GM21526 (cell line): ENCODE results near the gene TMOD2.

ENCODE experiments used
- ATAC-seq: cut with Tn5 transposase; IDR thresholded peaks from one replicate; pipeline ENCODE4 v1.9.1; 2021; ENCODE audit warnings: moderate library complexity; ENCODE audit not compliant: unreplicated experiment, low FRiP score

TMOD2 gene

GRCh38 chr15:51806123-51806522, 54.7 kb downstream of the TMOD2 start:
- ATAC-seq = no peak

- ATAC-seq = no peak
Measured at GRCh38 chr15:51809457-51809856, 58.1 kb downstream of the TMOD2 start.

GRCh38 chr15:51812598-51812997, 61.2 kb downstream of the TMOD2 start:
- ATAC-seq = no peak

- ATAC-seq = no peak
Measured at GRCh38 chr15:51814606-51815005, 63.2 kb downstream of the TMOD2 start.

GRCh38 chr15:51816611-51817010, 65.2 kb downstream of the TMOD2 start:
- ATAC-seq = no peak

DNA sequence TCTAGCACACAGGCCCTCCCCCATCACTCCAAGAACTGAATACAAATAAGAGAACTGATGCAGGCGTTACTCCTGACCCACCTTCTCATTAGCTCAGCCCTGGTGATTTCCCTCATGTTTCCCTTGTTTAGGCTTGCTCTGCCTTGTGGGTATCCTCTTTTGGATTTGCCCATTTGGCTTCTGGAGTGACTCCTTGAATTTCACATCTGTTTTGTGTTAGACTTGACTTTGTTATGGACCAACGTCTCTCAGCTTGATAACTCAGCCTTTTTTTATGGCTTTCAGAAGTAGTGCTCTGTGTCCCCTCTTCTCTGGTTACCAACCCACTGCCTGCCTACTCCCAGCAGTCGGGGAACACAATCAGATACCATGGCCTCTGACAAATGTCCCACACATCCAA, 66.8 kb downstream of the TMOD2 start:
- no peak for ATAC-seq

GRCh38 chr15:51825698-51826097, 74.3 kb downstream of the TMOD2 start:
- no peak for ATAC-seq

DNA sequence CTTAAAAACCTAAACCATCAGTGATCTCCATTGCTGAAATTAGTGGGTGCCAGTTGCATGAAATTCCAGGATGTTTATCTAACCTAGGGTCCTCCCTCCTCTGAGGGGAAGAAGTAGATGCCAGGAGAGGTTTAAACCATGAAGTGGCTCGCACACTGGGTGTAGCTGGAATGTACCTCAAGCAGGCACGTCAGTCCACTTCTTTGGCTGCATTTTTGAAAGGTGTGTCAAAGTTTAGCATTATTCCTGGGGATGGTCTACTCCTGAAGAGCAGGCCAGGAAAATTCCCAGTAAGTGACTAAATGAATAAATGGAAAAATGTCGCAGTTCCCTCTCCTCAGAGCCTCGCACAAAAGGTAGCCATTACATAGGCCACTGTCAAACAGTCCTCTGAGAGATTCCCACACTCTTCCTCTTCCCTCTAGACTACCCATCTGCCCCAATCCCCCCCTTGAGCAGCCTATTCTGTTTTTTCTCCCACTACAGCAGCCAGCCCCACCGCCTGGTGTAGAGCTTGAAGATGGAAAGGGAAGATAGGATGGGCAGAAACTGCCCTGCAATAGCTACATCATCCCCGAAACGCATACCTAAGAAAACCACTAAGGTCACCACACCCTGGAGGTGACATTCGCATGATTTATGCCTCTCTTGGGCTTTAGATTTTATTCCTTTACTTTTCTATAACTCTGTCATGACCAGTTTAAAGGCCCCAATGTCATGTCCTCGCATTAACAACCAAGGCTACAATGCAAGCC, 77.4 kb downstream of the TMOD2 start:
- ATAC-seq = no peak

DNA sequence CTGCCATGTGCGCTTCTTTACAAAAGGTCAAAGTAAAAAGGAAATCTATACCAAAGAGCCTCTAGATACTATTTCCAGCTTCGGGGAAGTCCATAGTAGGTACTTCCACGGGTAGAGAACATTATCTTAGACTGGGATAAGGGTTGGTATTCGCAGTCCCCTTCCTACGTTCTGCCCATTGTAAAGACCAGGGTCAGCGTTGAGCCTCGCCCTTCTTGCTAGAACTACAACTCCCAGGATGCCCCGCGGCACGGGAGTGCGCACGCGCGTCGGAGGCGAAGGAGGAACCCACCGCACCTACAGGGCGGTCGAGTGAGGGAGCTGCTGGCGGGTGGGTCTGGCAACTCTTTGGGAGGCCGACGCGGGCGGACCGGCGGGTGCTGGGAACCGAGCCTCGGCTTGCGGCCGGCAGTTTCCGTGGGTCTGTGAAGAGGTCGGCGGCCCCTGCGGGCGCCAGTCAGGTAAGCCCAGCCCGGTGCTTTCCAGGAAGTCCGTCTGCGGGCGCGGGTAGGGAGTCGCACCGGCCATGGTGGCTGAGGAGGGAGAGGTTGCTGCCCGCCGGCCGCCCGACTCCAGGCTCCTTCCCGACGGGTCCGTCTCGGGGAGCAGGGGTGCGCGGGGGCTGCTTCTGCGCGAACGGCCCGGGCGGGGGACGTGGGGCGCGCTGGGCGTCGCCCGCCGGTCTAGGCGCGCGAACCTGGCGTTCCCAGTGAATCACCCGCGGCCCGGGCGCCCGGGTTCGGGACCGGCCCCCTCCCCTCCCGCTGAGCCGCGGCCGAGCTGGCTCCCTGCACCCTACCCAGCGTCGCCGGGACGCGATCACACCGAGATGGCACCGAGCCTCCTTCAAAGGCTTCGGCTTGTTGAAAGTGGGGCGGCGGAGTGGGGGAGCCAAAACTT, 78.2 kb downstream of the TMOD2 start, which contains the start of gene TMOD3:
Gene TMOD3 (plus strand): TSS at position 278 of the 900 bp plus-strand sequence. CDS start 33,232 bp downstream, outside the sequence.
- ATAC-seq = peak; percentile 77

GRCh38 chr15:51830276-51830806, 78.9 kb downstream of the TMOD2 start:
- ATAC-seq = no peak

DNA sequence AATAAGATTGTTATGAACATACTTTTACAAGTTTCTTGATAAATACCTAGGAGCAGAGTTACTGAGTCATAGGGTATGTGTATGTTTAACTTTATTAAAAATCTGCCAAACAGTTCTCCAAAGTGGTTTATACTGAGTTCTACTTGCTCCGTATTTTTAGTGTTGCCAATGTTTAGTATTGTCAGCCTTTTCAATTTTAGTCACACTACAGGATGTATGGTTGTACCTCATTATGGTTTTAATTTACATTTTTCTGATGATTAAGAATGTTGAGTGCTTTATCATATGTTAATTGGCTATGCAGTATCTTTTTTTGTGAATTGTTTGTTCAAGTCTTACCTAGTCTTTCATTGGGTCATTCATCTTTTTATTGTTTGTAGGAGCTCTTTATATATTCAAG, 82.4 kb downstream of the TMOD2 start:
- no peak for ATAC-seq

- no peak for ATAC-seq
Measured at GRCh38 chr15:51837792-51838251, 86.4 kb downstream of the TMOD2 start.

DNA sequence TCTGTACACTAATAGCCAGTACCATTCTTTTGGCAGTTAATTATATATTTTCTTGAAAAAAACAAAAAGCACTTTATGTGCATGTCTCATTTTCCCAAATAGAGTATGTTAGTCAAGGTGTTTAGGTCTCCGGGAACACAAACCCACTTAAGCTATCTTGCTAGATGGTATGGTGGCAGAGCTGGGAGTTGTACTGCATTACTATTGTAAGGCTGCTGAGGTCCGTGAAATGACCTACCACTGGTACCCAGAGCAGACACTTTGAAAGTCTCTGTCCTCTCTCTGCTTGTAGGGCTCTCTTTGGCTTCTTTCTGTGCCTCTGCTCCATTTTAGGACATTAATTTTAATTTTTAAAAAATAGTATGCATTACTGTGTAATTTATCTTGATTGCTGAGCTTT, 86.9 kb downstream of the TMOD2 start:
- ATAC-seq = no peak

DNA sequence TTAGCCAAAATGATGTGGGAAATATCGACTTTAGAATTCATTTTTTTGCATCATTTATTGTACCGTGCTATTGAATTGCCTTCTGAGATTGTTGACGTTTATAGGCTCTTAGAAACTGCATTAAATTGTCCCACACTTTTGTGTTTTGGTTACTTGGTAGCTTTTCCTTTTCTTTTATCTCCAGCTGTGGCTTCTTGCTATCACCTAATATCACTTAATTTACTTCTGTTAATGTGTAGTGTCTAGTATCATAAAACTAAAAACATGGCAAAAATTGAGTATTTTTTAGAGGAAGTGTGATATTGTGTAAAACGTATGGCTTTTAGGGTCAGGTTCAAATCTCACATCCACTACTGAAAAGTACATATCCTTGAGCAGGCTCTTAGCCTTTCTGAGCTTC, 89.3 kb downstream of the TMOD2 start:
- no peak for ATAC-seq

- no peak for ATAC-seq
Measured at GRCh38 chr15:51841406-51842040, 90.1 kb downstream of the TMOD2 start.

DNA sequence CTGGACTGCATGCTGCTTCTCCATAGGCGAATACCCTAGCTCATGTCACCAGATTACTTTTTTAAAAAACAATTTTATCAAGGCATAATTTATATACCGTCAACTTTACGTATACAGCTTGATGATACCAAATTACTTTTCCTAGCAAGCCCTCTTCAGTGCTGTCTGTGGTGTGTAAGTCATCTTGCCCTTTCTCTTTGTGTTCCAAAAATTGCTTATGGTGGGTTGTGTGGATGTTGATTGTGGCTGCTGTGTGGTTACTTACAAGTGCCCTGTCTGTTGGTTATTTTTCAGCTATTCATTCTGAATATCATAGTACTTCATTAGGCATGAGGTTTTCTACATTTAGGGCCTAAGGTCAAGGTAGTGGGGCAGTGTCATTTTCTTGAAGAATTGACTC, 90.9 kb downstream of the TMOD2 start:
- ATAC-seq = no peak

GRCh38 chr15:51842852-51843737, 91.7 kb downstream of the TMOD2 start:
- ATAC-seq = no peak

DNA sequence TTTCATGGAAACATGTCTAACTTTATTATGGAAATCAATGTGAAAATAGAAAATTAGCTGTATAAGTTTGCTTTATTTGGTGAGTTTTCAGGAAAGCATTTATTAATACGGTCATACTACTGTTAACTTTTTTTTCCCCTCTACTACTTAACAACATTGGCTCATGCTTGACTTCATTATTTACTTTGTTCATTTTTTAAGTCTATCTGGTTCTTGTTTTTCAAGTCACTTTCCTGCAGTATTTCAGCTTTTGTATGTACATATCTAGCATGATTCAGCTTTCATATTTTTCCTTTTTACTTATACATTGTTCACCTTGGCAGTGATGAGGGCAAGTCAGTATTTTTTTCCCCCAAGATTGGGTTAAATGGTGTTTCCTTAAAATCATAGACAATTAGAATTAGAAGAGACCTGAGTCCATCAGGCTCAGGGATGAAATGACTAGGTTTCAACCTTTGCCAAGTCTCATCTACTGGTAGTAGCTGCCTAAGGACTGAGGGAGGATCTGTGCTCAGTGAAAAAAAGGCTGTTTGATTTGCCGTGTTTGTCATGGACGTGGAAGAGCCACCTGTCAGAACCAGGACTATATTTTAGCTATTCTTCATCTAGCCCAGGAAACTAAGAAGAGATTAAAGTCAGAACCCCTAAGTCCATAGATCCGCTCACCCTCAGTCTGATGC, 93.5 kb downstream of the TMOD2 start:
- ATAC-seq = no peak

DNA sequence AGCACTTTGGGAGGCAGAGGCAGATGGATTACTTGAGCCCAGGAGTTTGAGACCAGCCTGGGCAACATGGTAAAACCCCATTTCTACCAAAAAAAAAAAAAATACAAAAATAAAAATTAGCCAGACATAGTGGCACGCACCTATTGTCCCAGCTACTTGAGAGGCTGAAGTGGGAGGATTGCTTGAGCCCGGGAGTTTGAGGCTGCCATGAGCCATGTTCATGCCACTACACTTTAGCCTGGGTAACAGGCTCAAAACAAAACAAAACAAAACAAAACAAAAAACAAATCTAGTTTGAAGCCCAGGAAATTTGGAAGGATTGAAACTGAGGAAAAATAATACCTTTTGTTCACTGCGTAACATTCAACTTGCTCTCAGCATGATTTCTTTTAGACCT, 94.7 kb downstream of the TMOD2 start:
- ATAC-seq = no peak
